ENCODE measurements around the gene LIAS. TPM values are rescaled to one million over a fixed set of nuclear protein-coding genes. Genes with fewer than 3 reads are reported as not detected.
A peak's percentile ranks its signal among the peaks of the same experiment; 100 is the strongest.

Gene LIAS
- total RNA-seq, 1 donor from 2014 or later: 17.0 TPM

DNA sequence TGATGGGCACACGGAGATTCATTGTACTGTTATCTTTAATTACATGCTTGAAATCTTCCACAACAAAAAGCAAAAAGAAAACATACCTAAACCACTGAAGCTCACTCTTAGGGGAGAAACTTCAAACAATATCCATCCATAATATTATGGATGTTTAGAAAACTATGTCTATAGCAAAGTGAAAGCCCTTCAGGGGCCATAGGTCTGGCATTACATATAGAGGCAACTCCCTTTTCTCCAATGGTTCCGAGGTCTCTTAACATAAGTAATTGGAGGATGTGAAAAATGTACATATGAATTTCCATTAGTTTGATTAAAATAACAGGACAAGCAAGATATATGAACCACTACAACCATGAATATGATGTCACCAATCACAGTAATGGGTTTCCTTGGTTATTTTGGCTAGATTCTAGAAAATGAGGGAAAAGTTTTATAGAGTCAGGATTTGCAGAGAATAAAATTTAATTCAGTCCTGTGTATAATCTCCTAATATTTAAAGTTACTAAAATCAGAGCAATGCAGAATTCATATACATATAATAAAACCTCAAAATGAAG, 57.6 kb downstream of the LIAS start:
- no peaks in the 10 kb centered on the region for H3K9me3 Mint-ChIP-seq (ENCODE audit: low read depth)
- peaks cover 10% of the 10 kb centered on the region for H3K4me1 Mint-ChIP-seq (ENCODE audit: low read depth)
- TF ChIP-seq, protein P1, sequence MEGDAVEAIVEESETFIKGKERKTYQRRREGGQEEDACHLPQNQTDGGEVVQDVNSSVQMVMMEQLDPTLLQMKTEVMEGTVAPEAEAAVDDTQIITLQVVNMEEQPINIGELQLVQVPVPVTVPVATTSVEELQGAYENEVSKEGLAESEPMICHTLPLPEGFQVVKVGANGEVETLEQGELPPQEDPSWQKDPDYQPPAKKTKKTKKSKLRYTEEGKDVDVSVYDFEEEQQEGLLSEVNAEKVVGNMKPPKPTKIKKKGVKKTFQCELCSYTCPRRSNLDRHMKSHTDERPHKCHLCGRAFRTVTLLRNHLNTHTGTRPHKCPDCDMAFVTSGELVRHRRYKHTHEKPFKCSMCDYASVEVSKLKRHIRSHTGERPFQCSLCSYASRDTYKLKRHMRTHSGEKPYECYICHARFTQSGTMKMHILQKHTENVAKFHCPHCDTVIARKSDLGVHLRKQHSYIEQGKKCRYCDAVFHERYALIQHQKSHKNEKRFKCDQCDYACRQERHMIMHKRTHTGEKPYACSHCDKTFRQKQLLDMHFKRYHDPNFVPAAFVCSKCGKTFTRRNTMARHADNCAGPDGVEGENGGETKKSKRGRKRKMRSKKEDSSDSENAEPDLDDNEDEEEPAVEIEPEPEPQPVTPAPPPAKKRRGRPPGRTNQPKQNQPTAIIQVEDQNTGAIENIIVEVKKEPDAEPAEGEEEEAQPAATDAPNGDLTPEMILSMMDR (IDR thresholded peaks at IDR 0.05; ENCODE audit: unreplicated experiment): no peak
- peaks cover 23% of the 10 kb centered on the region for H3K36me3 Mint-ChIP-seq (ENCODE audit: insufficient read depth)
- peak overlapping the region; percentile 81 for H3K27ac Mint-ChIP-seq
- no peaks in the 10 kb centered on the region for H3K27me3 Mint-ChIP-seq
- no peak overlapping the region for H3K4me3 Mint-ChIP-seq (ENCODE audit: low read depth)
- DNase-seq (ENCODE audit: low spot score, unreplicated experiment): no peak

DNA sequence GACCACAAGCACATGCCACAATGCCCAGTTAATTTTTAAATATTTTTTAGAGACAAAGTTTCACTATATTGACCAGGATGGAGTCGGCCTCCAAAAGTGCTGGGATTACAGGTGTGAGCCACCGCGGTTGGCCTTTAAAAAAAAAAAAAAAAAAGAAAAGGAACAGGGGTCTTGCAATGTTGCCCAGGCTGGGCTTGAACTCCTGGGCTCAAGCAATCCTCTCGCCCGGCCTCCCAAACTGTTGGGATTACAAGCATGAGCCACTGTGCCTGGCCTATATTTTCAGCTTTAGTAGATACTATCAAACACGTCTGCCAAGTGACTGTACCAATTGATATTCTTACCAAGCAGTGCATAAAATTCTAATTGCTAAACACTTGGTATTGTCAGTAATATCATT, 59.6 kb downstream of the LIAS start:
- H3K27me3 Mint-ChIP-seq: no peaks in the 10 kb centered on the region
- TF ChIP-seq, protein P1 (IDR thresholded peaks at IDR 0.05; ENCODE audit: unreplicated experiment): no peak
- peaks cover 19% of the 10 kb centered on the region for H3K36me3 Mint-ChIP-seq (ENCODE audit: insufficient read depth)
- no peak overlapping the region for H3K4me3 Mint-ChIP-seq (ENCODE audit: low read depth)
- H3K9me3 Mint-ChIP-seq (ENCODE audit: low read depth): no peaks in the 10 kb centered on the region
- H3K27ac Mint-ChIP-seq: no peak overlapping the region
- no peak for DNase-seq (ENCODE audit: low spot score, unreplicated experiment)
- H3K4me1 Mint-ChIP-seq (ENCODE audit: low read depth): peaks cover 23% of the 10 kb centered on the region

DNA sequence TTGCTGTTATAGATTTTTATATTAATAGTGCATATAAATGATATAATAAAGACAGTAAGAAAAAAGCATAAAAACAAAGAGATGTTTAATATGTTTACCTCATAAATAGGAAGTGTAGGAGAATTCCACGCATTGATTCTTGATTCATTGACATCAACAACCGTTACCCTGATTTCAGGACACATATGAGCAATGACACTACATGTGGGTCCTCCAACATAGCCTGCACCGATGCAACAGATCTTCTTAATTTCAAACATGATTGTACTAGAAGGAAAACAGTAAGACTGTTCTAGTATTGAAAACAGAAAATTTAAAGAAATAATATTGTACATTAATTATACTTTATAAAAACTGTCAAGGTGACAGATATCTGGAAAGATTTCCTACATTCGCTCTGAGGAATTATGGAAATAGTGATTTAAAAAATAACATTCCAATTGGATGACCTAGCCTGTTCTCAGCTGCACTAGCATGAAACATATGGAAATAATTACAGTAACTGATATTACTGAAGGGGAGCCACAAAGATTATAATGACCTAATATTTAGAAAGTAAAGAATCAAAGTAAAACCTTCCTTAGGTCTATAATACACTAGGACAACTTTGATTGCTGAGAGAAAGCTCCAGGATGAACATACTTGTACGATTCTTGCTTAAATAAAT, 62.5 kb downstream of the LIAS start:
- H3K4me1 Mint-ChIP-seq (ENCODE audit: low read depth): peaks cover 27% of the 10 kb centered on the region
- H3K36me3 Mint-ChIP-seq (ENCODE audit: insufficient read depth): peaks cover 22% of the 10 kb centered on the region
- H3K27me3 Mint-ChIP-seq: no peaks in the 10 kb centered on the region
- H3K4me3 Mint-ChIP-seq (ENCODE audit: low read depth): peak overlapping the region; percentile 70
- H3K27ac Mint-ChIP-seq: peak overlapping the region; percentile 74
- TF ChIP-seq, protein P1 (IDR thresholded peaks at IDR 0.05; ENCODE audit: unreplicated experiment): no peak
- no peaks in the 10 kb centered on the region for H3K9me3 Mint-ChIP-seq (ENCODE audit: low read depth)
- no peak for DNase-seq (ENCODE audit: low spot score, unreplicated experiment)

DNA sequence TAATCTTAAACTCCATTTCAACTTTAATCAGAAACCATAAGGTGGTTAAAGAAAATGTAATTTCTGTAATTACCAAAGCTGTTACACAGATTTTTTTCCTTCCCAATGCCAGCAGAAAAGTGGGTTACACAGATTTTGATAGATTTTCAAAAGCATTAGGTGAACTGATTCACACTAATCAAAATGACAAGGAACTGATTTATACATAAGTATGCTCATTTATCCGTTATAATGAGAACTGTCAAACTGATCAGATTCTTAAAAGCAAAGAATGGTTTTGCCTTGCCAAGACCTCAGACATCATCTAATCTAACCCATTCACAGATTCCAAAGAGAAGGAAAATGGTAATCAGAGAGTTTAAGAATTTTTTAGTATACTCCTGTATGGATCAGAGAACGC, 63.2 kb downstream of the LIAS start:
- Mint-ChIP-seq H3K4me1 (ENCODE audit: low read depth) (peaks cover 27% of the 10 kb centered on the region), H3K9me3 (ENCODE audit: low read depth) (no peaks in the 10 kb centered on the region), H3K36me3 (ENCODE audit: insufficient read depth) (peaks cover 20% of the 10 kb centered on the region), H3K27me3 (no peaks in the 10 kb centered on the region), H3K27ac (peak overlapping the region; percentile 74), H3K4me3 (ENCODE audit: low read depth) (peak overlapping the region; percentile 70)
- TF ChIP-seq, protein P1 (IDR thresholded peaks at IDR 0.05; ENCODE audit: unreplicated experiment): no peak
- DNase-seq (ENCODE audit: low spot score, unreplicated experiment): no peak

DNA sequence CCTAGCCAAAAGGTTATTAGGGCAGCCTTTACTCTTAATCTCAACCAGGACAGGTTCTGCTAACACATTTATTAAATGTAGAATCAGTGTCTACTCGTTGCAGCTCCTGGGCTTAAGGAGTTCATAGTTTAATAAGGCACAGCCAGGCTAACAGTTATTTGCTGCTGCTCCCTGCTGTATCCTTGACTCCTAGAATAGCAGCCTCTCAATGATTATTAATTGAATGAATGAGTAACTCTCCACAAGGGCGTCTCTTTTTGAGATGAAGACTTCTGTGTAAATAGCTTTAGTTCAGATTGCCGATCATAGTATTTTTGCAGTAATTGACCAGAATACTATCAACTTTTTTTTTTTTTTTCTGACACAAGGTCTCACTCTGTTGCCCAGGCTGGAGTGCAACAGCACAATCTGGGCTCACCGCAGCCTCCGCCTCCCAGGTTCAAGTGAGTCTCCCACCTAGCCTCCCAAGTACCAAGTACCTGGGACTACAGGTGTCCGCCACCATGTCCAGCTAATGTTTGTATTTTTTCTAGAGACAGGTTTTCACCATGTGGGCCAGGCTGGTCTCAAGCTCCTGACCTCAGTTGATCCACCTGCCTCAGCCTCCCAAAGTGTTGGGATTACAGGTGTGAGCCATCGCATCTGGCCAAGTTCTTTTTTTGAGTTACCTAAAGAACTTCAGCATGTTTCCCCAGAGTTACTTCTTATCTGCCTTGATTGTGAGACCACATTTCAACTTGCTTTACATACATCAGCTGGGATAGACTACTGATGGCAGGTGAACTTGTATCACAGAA, 65.5 kb downstream of the LIAS start:
- peaks cover 19% of the 10 kb centered on the region for H3K36me3 Mint-ChIP-seq (ENCODE audit: insufficient read depth)
- peak overlapping the region; percentile 98 for H3K27ac Mint-ChIP-seq
- peaks cover 33% of the 10 kb centered on the region for H3K4me1 Mint-ChIP-seq (ENCODE audit: low read depth)
- no peaks in the 10 kb centered on the region for H3K9me3 Mint-ChIP-seq (ENCODE audit: low read depth)
- DNase-seq (ENCODE audit: low spot score, unreplicated experiment): no peak
- H3K27me3 Mint-ChIP-seq: no peaks in the 10 kb centered on the region
- TF ChIP-seq, protein P1 (IDR thresholded peaks at IDR 0.05; ENCODE audit: unreplicated experiment): no peak
- H3K4me3 Mint-ChIP-seq (ENCODE audit: low read depth): peak overlapping the region; percentile 99
